HG03571 (cell line): ENCODE data around the gene ASTN2.

ENCODE experiments used
- ATAC-seq: cut with Tn5 transposase; IDR thresholded peaks from one replicate; pipeline ENCODE4 v1.9.1; 2021; ENCODE audit not compliant: unreplicated experiment

Gene ASTN2

GRCh38 chr9:116599342-116599884 is 815.4 kb downstream of the ASTN2 start:
- ATAC-seq: no peak

GRCh38 chr9:116596646-116597045 is 818.2 kb downstream of the ASTN2 start:
- no peak for ATAC-seq

- no peak for ATAC-seq
Observed at GRCh38 chr9:116594547-116594946, 820.3 kb downstream of the ASTN2 start.

- ATAC-seq: no peak
Observed at GRCh38 chr9:116592970-116593369, 821.9 kb downstream of the ASTN2 start.

GRCh38 chr9:116589392-116590354 is 825.2 kb downstream of the ASTN2 start:
- ATAC-seq: no peak

GRCh38 chr9:116587919-116588318 is 826.9 kb downstream of the ASTN2 start:
- no peak for ATAC-seq

GRCh38 chr9:116585896-116586295 is 829.0 kb downstream of the ASTN2 start:
- ATAC-seq: no peak

GRCh38 chr9:116585204-116585603 is 829.7 kb downstream of the ASTN2 start:
- no peak for ATAC-seq

- no peak for ATAC-seq
Observed at GRCh38 chr9:116580853-116581252, 834.0 kb downstream of the ASTN2 start.

- no peak for ATAC-seq
Observed at GRCh38 chr9:116576386-116576785, 838.5 kb downstream of the ASTN2 start.

- ATAC-seq: no peak
Observed at GRCh38 chr9:116574027-116574679, 840.7 kb downstream of the ASTN2 start.

GRCh38 chr9:116572095-116572748 is 842.6 kb downstream of the ASTN2 start:
- peak; percentile 56 for ATAC-seq

- ATAC-seq: no peak
Observed at GRCh38 chr9:116569111-116569510, 845.7 kb downstream of the ASTN2 start.

GRCh38 chr9:116566677-116567488 is 848.0 kb downstream of the ASTN2 start:
- no peak for ATAC-seq

- no peak for ATAC-seq
Observed at GRCh38 chr9:116565986-116566385, 848.9 kb downstream of the ASTN2 start.

- ATAC-seq: no peak
Observed at GRCh38 chr9:116564266-116564793, 850.5 kb downstream of the ASTN2 start.

GRCh38 chr9:116558818-116559540 is 855.9 kb downstream of the ASTN2 start:
- no peak for ATAC-seq

- no peak for ATAC-seq
Observed at GRCh38 chr9:116558035-116558434, 856.8 kb downstream of the ASTN2 start.

- no peak for ATAC-seq
Observed at GRCh38 chr9:116555556-116556155, 859.2 kb downstream of the ASTN2 start.
